Middle frontal gyrus (tissue), 1 donor: ENCODE data around the gene TCERG1.

Source experiments
- DNase-seq: peaks from one replicate; pipeline ENCODE4 v3.0.0-alpha.2; 2015; ENCODE audit warnings: low spot score; ENCODE audit errors: extremely low spot score

The TCERG1 gene

DNA sequence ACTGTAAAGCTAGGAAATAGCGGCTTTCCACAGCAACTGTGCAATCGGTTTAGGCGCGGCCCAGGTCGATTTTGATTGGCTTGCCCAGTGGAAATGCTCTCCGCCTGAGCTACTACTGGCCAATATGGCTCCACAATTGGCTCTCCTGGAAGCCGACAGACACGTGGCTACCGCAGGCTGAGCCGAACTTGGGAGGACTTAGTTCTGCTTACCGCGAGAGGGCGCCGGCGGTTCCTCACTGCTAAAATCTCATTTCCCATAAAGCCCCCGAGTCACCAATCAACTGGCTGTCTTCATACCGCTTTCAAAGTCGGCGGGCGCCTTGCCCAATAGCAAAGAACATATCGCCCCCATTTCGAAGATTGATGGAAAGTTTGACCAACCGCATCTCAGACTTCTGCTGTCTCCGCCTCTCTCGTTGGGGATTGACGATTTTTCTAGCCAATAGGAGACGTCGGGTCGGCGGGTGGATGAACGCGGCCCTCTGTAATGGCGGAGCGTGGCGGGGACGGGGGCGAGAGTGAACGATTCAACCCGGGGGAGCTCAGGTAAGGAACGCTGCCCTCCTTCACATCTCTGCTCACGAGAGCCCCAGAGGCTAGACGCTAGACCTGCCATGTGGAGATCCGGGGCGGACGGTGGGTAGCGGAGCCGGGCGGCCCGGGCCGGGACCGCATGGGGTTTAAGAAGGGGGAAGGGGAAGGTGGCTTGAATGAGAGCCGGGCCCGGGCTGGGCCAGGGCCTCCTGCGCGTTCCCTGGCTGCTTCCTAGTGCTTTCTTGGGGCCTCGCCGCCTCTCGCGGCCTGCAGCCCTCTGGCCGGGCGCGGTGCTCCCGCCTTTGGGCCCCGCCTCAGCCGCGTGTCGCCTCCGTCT, at the start of gene TCERG1:
Gene TCERG1, plus strand, starts transcription at position 473 of the 873 bp plus-strand sequence. Its CDS starts 17 bp downstream, at position 490.
- peak; percentile 98 for DNase-seq

DNA sequence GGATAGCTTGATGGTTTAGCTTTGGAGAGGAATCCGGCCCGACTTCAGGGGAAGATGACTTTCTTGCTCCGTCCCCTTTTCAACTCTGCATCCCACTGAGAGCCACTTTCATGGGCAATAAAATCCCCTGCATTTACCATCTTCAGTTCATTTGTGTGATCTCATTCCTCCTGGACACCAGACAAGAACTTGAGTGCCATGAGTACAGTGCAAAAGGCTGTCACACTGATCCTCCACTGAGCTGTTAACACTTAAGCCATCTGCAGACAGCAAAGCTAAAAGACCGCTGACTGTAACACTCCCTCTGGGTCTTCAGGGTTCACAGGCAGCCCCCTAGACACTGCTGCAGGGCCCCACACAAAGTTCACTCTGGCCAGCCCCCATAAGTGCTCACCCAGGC, 48.3 kb upstream of the TCERG1 start:
- no peak for DNase-seq

DNA sequence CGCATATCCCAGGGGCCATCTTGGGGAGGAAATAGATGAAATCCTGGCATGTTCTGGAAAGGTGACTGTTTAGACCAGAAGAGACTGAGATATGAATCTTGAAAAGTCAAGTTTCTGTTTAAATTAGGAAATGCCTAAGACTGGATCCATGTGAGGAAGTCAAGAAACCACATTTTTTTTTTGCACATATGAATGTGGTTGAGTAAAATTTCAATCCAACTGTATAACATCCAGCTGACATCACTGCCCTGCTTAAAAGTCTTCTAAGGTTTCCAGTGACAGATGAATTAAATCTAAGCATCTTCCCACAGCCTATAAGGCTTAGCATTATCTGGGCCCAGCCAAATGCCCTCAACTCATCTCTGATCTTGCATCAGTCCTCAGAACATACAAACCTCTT, 47.7 kb upstream of the TCERG1 start:
- DNase-seq = no peak

DNA sequence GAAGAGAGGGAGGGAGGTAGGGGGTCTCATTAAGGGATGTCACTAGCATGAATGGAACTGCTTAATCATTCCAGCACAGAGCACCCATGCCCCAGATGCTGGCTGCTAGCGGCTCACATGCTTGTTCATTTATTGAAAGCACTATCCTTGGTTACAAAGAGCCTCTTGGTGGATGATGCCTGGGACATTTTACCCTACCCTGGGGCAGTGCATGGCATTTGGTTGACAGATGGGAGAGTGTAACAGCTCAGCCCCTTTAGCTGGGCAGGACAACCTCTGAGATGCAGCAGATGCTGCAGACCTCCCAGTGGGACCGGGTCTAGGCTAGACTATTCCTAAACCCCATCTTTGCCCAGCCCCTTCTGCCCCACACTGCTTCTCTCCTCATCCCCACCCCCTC, 46.9 kb upstream of the TCERG1 start:
- no peak for DNase-seq

DNA sequence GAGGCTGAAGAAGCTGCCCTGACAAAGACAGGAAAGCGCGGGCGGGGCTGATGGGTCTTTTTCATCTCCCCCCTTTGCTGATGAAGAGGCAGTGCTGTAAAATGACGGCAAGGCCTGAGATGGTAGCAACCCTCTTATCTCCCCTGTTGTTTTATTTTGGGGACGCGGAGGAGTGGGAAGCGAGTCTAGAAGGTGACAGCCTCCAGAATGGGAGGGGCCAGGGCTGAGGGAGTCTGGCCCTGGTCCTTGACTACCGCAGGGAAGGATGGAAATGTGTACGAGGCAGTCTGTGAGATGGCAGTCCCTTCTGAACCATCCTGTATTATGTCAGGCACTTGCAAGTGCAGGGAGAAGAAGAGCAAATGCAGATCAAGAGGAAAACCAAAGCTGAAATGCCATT, 46.1 kb upstream of the TCERG1 start:
- DNase-seq = no peak

DNA sequence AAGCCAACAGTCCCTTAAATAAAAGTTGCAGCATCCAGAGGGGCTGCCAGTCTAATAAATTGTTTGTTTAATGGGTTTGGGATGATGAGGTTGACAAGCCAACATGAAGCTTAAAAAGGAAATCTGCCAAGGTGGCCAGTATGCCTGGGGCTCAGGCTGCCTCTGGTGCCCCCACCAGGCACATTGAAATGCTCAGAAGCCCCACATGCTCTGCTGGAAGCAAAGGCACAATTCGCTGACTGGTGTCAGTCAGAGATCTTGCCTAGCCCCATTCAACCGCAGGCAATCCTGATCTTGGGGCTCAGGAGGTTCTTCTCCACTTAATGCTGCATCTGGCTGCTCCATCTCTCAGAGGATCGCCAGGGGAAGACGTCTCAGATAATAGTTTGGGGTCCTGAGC, 44.2 kb upstream of the TCERG1 start:
- DNase-seq = no peak

DNA sequence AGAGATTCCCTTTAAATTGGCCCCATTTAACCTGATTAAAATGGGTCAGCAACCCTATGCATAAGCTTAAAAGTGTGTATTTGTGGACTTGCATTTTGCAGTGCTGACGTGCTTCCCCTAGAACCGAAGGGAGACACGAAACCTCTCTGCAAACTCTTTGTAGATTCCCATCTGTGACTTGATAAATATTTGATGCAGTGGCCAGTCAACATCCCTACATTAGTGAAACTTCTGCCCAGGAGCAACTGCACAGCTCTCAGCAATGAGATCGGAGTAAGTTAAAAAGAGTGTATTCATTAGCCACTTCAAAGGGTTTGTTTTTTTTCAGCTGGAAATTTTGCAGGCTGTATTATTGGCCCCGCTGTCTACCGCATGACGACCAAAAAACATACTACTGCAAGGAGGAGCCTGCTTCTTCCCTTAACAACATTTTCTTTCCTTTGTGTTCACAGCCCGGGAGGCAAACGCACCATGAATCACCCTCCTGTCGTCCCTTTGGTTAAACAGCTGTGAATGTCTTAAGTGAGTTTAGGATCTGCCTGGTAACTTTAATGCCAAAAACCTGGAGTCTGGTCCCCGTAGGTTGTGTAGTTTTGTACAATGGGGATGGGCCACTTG, 38.0 kb upstream of the TCERG1 start:
- DNase-seq = no peak

DNA sequence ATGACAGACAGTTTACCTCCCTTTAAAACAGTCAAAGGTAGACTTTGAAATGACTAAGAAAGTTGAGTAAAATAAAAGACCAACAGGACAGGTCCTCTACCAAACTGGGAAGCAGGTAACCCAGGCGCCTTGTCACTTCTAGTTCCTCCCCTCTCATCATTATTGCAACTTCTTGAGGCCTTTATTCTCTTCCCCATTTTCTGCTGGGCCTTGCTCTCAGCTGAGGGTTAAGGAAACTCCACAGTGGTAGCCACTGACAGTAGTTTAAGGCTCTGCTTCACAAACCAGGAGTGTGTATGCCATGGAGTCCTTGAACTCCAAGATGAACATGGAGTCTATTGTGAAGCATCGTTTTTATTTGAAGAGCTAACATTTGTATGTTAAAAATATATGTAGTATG, 36.9 kb upstream of the TCERG1 start:
- DNase-seq = no peak

DNA sequence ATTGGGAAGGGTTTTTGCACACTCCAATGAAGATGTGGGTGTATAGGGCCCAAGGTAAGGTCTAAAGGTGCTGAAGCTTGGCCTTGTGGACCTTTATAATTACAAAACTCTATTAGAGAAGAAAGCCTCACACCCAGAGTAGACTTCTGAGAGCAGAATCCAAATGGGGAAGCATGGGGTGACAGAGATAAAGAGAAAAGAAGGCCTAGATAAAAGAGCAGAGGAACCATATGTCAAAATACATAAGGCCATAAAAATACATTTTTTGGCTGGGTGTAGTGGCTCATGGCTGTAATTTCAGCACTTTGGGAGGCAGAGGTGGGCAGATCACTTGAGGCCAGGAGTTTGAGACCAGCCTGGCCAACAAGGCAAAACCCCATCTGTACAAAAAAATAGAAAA, 27.4 kb upstream of the TCERG1 start:
- DNase-seq = no peak

DNA sequence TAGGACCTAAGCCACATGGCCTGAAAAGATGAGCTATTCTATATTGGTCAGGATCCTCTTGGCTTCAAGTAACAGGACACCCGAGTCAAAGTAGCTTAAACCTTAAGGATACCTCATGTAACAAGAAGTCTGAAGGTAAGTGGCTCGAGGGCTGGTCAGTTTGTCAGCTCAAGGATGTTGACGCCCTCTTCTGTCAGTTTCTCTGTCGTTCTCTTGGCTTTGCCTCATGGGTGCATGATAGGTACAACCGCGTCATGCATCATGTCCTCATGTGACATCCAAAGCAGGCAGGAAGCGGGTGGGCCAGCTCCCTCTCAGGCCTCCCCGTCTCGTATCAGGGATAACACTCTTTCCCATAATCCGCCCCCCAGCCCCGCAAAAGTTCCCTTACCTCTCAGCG, 22.1 kb upstream of the TCERG1 start:
- DNase-seq = no peak

DNA sequence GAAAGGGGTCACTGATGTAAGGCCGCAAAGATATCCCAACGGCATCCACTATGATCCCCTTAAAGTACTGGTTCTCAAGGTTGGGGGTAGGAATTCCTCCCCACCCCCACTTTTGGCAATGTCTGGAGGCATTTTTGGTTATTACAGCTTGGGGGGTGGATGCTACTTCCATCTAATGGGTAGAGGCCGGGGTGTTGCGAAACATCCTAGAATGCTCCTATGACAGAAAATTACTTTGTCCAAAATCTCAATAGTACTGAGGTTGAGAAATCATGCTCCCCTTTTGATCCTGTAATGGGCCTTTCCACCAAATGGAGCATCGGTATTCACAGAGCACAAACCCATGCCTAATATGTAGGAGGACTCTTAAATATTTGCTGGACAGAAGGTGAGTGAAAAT, 20.8 kb upstream of the TCERG1 start:
- DNase-seq = no peak

DNA sequence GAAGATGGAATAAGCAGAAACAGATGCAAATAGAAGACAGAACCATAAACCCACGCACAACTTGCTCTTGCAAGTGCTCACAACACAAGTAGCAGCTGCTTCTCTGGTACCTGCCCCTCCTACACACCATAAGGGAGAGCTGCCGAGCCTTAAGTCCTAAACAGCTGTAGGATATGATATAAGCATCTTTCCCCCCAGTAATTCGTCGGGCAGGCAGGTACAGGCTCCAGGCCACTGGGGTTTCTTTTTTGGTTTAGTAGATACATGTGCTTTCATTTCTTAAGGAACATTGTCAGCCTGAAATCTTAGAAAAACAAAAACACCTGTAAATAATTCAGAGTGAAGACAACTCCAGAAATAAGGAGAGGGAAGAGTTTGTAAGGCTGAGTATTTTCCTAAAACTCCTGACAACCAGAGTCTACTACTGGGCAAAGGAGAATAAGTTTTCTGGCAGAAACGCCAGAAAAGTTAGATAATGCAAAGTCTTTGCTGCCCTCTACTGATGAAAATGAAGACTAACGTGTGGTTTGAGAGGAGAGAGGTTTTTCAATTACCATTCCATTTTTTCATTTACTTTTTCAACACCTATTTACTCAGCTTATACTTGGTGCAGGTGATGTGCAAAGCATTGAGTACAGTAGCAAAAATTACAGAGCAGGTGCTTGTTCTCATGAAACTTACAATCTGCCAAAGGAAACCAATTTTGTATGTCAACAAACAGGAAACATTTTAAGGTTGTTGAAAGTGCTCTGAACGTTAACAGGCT, 20.1 kb upstream of the TCERG1 start:
- peak; percentile 23 for DNase-seq

DNA sequence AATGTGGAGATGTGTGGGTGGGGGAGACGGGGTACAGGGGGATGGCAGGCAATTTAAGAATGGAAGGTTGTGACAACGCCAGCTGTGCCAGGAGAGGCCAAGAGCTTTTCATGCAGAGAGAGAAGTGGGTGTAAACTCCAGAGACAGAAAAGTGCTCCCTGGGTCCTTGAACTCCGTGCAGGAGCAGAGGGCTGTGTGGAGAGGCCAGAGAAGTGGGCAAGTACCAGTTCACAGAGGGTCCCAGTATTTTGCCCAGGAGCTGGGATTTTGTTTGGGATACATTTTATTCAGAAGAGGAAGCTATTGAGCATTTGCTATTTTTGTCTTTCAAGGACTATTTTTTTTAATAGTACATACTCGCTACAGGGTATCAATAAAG, 19.5 kb upstream of the TCERG1 start:
- no peak for DNase-seq

DNA sequence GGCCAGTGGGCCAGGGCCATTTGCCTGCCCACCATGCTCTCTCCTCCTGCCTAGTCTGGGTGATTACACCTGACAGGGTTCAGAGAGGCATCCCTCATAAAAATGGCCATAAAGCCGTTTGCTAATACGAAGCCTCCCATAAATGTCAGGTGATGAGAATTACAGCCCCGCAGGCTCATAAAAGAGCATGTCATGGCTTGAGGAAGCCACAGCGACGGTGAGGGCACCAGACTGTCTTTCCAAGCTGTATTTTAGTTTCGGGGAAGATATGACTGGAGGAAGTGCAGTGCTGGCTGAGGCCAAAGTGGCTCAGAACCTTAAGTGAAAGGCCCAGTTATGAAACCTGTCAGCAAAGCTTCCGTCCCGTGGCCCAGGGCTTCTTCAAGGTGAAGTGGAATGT, 18.5 kb upstream of the TCERG1 start:
- DNase-seq = no peak

DNA sequence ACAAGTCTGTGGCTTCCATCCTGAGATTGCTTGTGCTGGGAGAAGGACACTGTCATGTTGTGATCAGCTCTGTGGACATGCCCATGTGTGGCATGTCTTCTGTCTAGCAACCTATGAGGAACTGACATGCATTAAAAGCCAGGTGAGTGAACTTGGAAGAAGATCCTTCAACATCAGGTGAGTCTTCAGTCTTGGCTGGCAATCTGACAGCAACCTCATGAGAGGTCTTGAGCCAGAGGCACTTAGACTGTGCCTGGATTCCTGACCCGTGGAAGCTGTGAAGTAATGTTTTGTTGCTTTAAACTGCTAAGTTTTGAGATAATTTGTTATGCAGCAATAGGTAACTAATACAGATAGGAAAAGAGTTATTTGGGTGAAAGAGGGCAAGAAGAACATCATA, 6.8 kb upstream of the TCERG1 start:
- no peak for DNase-seq

DNA sequence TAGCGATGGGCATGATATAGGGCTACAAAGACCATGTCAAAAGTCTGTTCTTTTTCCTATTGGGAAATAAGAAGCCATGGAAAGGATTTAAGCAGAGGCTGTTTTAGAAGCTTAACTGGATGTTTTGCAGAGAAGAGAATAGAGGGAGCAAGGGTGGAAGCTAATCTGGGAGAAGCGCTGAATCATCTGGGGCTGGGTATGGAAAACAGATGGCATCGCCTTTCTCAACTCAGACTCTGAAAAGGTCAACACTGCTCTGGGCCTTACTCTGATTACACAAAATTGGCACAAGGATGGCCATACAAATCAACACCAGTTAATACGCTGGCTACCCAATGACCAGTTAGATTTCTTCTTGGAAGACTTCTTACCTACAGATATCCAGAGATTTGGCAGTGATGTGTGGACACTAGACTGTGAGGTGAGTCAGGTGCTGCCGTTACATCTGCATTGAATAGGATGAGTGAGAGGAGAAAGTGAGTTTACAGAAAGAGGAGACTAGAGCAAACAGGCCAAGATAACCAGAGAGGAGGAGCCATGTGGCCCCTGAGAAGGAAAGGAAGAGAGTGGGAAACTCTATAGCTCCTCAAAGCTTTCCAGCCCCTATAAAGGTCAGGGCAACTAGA, 6.2 kb upstream of the TCERG1 start:
- DNase-seq = no peak

DNA sequence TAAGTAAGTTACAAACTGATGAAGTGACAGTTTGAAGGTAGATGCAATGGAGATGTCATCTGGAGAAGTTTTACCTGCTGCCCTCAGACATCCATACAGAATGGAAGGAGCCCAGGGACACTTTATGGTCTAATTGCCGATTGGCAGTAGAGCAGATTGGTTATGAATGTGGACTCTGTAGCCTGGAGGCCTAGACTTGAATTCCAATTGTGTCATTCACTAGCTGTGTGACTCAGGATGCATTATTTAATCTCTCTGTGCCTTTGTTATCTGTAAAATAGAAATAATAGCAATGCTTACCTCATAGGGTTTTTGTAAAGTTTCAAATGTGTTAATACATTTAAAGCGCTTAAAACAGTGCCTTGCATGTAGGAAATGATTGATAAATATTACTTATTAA, 5.2 kb upstream of the TCERG1 start:
- DNase-seq = no peak

DNA sequence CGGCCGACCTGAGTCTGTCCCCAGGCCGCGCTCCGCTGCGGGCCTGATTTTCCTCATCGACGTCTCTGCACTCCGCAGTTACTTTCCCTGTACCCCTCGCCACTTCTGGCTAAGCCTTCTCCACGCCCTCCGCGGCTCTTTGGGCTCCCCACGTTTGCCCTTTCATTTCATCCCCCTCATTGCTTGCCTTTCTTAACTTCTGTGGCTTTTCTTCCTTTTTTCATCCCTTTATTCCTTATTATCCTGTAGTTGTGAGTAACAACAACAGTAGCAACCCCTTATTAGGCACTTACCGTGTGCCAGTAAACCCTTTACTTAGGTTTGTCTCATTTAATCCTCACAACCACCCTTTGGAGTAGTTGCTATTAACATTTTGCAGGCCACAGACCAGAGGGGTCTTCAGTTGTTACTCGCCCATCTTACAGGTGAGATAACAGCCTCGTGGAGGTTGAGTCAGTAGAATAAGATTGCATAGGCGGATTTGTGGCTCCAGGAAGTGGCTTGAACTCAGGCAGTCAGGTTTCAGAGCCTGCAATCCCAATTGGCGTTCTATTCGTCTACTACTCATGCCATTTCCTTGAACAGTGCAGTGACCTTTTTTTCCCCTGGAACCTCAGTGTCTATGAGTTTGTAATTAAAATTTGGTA, 724 bp downstream of the TCERG1 start:
- DNase-seq = no peak

DNA sequence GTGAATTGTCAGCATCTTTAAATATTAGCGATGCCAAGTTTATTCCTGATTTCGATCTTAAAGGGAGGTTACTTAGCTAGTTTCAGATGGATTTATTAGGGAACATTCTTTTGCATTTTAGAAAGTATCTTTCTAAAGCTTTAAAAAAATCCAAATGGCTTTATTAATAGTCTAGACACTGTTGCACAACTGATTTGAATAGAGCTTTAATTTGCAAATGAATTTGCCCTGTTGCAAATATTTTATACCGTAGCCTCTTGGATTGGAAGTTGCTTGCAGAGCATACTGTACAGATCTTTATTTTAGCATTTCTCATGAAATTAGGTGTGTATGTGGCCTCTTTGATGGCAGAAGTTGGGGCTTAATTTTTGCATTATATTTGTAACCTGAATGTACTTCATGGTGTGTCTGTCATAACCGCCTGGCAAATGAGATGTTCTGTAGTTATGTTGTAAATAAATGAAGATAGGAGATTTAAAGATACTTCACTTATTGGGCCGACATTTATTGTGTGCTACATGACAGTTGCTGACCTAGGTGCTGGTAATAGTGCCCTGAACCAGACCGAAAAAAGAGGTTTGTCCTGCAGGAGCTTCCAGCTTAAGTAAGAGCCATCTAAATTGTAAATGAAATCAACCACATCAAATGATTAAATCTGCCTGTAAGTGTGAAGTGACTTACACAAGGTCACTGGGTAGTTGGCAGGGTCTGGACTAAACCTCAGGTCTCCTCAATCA, 1.8 kb downstream of the TCERG1 start:
- no peak for DNase-seq

DNA sequence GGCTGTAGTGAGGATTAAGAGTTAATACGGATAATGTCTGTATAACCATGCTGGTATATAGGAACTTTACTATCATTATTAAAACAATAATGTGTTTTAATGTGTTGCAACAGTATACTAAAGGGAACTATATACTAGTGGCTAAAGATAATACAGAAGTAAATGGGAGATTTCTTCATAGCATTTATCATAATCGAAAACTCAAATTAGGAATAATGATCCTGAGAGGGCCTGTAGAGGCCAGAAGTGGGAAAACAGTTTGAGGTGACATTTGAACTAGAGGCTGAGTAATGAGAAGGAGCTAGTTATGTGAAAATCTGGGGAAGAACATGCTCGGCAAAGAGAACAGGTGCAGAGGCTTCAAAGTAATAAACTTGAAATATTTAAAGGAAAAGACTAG, 2.9 kb downstream of the TCERG1 start:
- DNase-seq = no peak

DNA sequence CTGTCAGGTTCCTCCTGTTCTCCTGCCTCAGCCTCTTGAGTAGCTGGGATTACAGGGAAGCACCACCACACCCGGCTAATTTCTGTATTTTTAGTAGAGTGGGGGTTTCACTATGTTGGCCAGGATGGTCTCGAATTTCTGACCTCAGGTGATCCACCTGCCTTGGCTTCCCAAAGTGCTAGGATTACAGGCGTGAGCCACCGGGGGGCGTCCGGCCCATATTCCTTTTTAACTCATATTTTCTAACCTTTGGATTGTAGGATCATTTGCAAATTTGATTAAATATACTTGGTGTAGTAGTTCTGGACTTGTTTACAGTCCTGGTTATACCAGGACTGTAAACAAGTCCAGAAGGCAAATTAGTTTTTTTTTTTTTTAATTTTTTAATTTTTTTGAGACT, 4.3 kb downstream of the TCERG1 start:
- DNase-seq = no peak
